Activated naive CD8-positive, alpha-beta T cell treated with anti-CD3 and anti-CD28 coated beads for 36 hours (primary cell): Measurements from ENCODE around the gene ARPIN. TPM values are rescaled to one million over a fixed set of nuclear protein-coding genes. Genes with fewer than 3 reads are reported as not detected.

Experiments used
- DNase-seq: peaks from one replicate; pipeline ENCODE4 v3.0.0; 2021
- H3K27ac Mint-ChIP-seq: one replicate; pipeline ENCODE4 v1.8.0; 2022; ENCODE audit warnings: mild to moderate bottlenecking, moderate library complexity, mixed read lengths
- H3K27me3 Mint-ChIP-seq: one replicate; pipeline ENCODE4 v1.8.0; 2022; ENCODE audit warnings: mild to moderate bottlenecking, mixed read lengths
- H3K36me3 Mint-ChIP-seq: one replicate; pipeline ENCODE4 v1.8.0; 2021; ENCODE audit warnings: mild to moderate bottlenecking, mixed read lengths
- H3K4me1 Mint-ChIP-seq: one replicate; pipeline ENCODE4 v1.8.0; 2021; ENCODE audit warnings: mixed read lengths
- H3K4me3 Mint-ChIP-seq: one replicate; pipeline ENCODE4 v1.8.0; 2022; ENCODE audit warnings: mild to moderate bottlenecking, moderate library complexity, mixed read lengths
- H3K9me3 Mint-ChIP-seq: one replicate; pipeline ENCODE4 v1.8.0; 2022; ENCODE audit warnings: mixed read lengths
- total RNA-seq, 2 experiments: library from RNA; stranded (reverse); gene quantifications; one replicate each; pipeline ENCODE4 v1.2.3, GENCODE V29; 2021

The ARPIN gene
- total RNA-seq, 2 experiments from 2014 or later = not detected

DNA sequence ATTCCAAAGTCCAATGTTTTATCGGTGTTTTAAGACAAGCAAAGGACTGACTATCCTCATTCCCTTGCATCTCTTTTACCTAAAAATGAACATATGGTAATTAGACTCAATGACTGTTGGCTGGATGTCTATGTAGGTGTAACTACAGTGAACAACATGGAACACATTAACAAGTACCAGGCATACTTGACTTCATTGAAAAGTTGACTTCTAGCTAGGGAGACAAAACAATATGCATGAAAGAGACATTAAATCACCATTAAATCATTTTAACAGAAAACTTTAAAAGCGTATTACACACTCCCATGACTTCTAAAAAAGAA is 63.8 kb downstream of the ARPIN start:
- Mint-ChIP-seq H3K9me3 (no peaks in the 10 kb centered on the region), H3K27me3 (no peaks in the 10 kb centered on the region), H3K36me3 (peaks cover 9% of the 10 kb centered on the region), H3K4me1 (peaks cover 8% of the 10 kb centered on the region), H3K27ac (no peak overlapping the region), H3K4me3 (no peak overlapping the region)
- DNase-seq = no peak

DNA sequence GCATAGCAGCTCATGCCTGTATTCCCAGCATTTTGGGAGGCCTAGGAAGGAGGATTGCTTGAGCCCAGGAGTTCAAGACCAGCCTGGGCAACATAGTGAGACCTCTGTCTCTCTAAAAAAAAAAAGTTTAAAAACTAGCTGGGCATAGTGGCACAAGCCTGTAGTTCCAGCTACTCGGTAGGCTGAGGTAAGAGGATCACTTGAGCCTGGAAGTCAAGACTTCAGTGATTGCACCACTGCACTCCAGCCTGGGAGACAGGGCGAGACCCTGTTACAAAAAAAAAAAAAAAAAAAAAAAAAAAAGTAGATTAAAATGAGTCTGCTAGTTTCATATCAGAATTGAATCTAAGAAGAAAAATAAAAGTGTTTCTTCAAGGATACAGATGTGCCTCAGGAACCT is 65.7 kb downstream of the ARPIN start:
- peaks cover 11% of the 10 kb centered on the region for H3K4me1 Mint-ChIP-seq
- H3K27ac Mint-ChIP-seq = no peak overlapping the region
- H3K36me3 Mint-ChIP-seq = peaks cover 9% of the 10 kb centered on the region
- H3K9me3 Mint-ChIP-seq = no peaks in the 10 kb centered on the region
- H3K4me3 Mint-ChIP-seq = no peak overlapping the region
- no peak for DNase-seq
- H3K27me3 Mint-ChIP-seq = no peaks in the 10 kb centered on the region

DNA sequence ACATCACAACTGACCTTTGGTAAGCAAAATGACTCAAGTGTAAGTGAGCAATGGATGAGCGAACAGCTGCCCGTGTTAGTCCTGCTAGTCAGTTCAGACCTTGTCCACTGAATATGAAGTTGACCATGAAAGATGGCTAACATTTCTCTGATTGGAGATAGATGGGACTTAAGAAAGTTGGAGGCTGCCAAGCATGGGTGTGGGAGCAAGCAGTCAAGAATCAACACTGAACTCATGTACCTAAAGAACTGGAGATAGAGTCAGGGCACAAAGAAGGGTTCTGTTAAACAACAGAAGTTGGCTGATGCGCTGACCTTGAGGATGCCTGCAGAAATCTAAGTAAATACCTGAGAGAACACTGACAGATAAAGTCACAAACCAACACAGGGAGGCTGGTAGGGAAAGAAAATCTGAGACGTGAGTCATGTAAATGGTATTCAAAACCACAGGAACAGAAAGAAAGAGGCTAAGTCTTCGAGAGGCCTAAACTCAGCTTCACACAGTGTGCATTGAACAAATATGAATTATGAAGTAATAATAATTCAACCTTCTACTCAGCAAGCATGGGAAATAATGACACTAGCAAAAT is 67.4 kb downstream of the ARPIN start:
- Mint-ChIP-seq H3K27ac (no peak overlapping the region), H3K9me3 (no peaks in the 10 kb centered on the region), H3K4me1 (peaks cover 10% of the 10 kb centered on the region), H3K4me3 (no peak overlapping the region), H3K36me3 (peaks cover 7% of the 10 kb centered on the region), H3K27me3 (no peaks in the 10 kb centered on the region)
- DNase-seq = no peak

Other genes with a start within 250 kb of the ARPIN start
- gene PLIN1, start 233.6 kb downstream of the ARPIN start, total RNA-seq = under 1 TPM; 0.23 to 0.34 TPM
- 1 to 10 TPM; 3.0 to 4.0 TPM for gene PEX11A, start 222.2 kb downstream of the ARPIN start, total RNA-seq
- gene WDR93, start 222.1 kb downstream of the ARPIN start, total RNA-seq = not detected
- gene MESP1, start 161.7 kb downstream of the ARPIN start, total RNA-seq = 1 to 10 TPM; 4.2 to 4.5 TPM
- not detected for gene MESP2, start 136.6 kb downstream of the ARPIN start, total RNA-seq
- gene ANPEP, start 98.1 kb downstream of the ARPIN start, total RNA-seq = under 1 TPM in 1 of 2 experiments, not detected in 1; 0.27 TPM
- gene AP3S2, start 19.0 kb downstream of the ARPIN start, total RNA-seq = 10 to 100 TPM; 16.2 to 20.8 TPM
- gene ZNF710, start 88.4 kb upstream of the ARPIN start, total RNA-seq = 10 to 100 TPM; 17.8 to 17.9 TPM
- gene IDH2, start 189.5 kb upstream of the ARPIN start, total RNA-seq = 100 to 1,000 TPM; 148 to 157 TPM